ENCODE results near the gene WFS1.

Gene WFS1, protein sequence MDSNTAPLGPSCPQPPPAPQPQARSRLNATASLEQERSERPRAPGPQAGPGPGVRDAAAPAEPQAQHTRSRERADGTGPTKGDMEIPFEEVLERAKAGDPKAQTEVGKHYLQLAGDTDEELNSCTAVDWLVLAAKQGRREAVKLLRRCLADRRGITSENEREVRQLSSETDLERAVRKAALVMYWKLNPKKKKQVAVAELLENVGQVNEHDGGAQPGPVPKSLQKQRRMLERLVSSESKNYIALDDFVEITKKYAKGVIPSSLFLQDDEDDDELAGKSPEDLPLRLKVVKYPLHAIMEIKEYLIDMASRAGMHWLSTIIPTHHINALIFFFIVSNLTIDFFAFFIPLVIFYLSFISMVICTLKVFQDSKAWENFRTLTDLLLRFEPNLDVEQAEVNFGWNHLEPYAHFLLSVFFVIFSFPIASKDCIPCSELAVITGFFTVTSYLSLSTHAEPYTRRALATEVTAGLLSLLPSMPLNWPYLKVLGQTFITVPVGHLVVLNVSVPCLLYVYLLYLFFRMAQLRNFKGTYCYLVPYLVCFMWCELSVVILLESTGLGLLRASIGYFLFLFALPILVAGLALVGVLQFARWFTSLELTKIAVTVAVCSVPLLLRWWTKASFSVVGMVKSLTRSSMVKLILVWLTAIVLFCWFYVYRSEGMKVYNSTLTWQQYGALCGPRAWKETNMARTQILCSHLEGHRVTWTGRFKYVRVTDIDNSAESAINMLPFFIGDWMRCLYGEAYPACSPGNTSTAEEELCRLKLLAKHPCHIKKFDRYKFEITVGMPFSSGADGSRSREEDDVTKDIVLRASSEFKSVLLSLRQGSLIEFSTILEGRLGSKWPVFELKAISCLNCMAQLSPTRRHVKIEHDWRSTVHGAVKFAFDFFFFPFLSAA

DNA sequence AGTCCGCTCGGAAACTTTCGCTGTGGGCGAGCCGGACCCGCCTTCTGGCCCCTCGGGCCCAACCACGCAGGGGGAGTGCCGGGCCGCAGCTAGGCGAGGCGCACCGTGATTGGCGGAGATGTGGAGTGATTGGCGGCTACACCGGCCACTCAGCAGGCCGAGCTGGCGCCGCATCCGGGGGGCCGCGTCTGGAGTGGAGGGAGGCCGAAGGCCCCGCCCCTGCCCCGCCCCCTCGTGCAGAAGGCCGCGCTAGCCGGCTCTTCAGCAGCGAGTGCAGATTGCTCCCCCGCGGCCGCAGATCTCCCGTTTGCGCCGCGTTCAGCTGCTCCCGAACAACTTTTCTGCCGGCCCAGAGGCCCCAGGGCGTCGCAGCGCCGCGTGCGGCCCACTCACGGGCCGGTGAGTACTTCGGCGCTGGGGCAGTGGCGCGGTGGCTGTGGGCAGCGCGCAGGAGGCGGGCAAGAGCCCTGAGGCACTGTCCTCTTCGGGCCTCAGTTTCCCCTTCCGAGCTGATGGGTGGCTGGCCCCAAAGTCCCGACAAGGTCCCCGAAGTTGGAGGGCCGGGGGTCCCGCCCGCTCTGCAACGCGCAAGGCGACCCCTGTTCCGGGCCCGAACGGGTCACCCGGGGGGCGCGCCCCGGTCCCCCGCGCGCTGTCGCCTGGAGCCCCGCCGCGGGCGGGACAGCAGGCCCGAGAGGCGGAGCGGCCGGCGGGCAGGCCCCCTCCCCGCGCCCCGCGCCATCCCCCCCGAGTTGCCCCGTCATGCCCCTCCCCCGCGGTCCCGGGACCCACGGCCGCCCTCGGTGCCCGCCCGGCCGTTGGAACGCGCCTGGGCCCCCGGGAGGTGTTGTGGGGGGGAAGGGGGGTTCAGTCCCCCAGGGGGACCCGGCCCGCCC is at the start of gene WFS1:
Gene WFS1, plus strand, starts transcription at position 235 of the 896 bp plus-strand sequence. CDS start 7,606 bp downstream, outside the sequence.
- peak; percentile 90 for FAIRE-seq
- peak; percentile 100 for DNase-seq (ENCODE audit: insufficient read length, low spot score)

DNA sequence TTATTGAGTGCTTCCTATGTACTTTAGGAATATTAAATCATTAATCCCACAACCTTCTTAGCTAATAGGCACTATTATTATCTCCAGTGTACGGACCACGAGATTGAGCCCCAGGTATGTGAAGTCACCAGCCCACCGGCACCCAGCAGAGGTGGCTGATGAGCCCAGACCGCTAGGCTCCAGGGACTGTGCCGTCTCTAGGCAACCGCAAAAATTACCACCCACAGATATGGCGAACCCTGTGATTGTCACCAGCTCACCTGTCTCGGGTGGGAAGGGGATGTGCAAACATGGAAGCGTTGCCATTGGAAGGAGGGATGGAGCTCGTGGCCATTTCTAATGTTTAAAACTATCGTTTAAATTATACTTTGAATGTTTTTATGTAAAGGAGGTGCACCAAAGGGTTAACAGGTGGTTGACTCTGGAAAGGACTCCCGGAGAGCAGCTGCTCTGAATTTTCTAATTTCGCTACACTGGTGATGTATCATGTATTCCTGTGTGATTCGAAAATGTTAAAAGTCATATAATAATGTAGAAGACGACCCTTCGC is 48.3 kb upstream of the WFS1 start:
- FAIRE-seq, result no peak
- DNase-seq (ENCODE audit: insufficient read length, low spot score), result no peak

DNA sequence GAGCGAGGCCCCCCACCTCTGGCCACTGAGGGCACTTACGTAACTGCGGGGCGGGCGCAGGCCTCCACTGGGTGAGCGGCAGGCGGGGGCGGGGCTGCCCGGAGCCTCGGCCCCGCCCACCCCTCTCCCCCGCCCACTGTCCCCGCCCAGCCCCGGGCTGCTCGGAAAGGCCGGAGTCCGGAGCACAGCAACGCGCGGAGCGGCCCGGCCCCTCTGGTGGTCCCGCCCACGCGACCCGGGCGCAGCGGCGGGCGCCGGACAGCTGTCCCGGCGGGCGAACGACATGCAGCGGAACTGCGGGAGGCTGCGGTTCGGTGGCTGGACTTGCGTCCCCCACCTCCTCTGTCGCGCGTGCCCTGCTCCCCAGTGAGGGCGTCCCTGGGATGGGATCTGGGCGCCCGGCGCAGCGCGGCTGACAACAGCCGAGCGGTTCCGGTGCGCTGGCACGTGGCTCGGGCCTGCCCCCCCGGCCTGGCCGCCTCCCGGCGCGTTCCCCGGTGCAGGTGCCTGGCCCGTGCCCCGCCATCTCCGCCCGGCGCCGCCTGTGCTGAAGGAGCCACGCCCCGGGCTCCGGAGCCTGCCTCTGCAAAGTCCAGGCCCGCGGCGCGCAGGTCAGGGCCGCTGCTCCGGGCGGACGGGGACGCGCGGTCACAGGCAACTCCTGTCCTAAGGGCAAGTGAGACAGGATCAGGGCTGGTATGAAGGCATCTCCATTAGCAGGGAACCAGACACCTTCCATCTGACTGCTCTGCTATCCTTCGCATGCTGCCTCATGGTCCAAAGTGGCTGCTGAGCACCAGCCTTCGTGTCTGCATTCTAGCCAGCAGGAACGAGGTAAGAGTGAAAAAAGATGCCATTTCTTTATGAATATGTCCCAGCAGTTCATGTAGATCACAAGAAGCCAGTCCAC is 47.5 kb upstream of the WFS1 start:
- no peak for DNase-seq (ENCODE audit: insufficient read length, low spot score)
- no peak for FAIRE-seq

DNA sequence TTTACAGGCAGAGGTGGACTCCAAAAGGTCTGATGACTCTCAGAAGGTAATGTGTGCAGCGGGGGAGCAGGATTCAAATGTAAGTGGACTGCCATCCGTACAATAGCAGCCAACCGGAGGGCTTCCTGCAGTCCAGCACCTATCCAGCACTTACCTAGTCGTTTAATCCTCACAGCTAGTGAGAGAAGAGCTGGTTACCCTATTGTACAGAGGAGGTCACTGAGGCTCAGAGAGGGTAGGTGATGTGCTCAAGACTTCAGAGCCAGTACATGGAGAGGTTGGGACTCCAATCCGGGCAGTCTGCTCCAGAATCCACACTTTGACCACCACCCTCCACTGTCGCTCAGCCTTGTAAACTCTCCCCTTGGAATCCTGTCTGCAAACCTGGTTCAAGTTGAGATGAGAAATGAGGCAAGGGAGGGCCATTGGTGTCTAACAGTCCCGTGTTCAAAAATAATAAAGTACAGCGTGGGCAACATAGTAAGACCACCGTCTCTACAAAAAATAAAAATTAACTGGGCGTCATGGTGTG is 46.8 kb upstream of the WFS1 start:
- FAIRE-seq, result no peak
- no peak for DNase-seq (ENCODE audit: insufficient read length, low spot score)

DNA sequence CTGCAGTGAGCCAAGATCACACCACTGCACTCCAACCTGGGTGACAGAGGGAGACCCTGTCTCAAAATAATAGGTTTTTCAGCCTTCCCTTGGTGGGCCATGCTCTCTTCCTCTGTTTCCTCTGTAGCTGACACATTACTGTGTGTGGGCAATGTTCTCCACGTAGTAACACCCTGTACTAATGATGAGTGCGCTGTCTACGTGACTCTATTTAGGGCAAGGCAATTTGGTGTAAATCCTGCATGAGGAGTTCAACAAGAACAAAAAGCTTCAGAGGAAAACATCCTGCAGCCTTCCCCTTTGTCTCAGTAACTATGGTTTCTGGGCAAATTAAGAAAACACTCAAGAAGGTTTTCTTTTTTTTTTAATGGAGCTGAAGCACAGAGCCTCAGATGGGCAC is 44.9 kb upstream of the WFS1 start:
- DNase-seq (ENCODE audit: insufficient read length, low spot score) (no peak), FAIRE-seq (no peak)

DNA sequence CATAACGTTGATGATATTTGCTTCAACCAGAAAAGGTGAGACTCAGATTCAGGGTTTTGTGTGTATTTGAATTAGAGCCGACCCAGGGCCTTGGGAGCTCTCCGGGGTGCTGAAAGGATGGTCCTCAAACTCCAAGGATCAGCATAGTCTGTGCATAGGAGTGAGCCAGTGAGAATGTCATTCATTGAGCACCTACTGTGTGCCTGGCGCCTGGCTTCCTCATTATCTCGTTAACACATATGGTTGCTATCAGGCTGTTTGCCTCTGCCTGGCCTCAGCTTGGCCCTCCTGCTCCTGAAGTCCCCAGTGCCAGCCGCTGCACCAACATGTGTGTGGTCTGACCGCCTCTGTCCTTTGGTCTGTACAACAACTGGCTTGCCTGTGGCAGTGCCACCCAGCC is 44.2 kb upstream of the WFS1 start:
- FAIRE-seq, result no peak
- DNase-seq (ENCODE audit: insufficient read length, low spot score), result no peak

DNA sequence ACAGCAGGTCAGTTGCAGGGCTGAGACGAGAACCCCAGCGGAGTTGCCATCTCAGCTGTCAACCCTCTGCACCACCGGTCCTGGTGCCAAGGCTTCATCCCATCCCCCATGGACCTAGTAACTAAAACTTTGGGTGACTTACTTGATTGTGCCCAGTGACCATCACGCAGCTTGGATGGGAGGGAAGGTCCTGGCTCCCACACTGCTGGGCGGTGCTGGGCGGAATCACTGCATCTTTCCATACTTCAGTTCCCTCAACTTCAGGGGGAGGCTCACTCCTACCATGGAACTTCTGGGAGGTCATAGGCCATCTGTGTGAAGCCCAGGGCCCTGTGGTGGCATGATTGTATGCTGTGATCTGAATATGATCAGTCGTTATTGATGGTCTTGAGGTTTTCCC is 43.1 kb upstream of the WFS1 start:
- DNase-seq (ENCODE audit: insufficient read length, low spot score) (no peak), FAIRE-seq (no peak)

DNA sequence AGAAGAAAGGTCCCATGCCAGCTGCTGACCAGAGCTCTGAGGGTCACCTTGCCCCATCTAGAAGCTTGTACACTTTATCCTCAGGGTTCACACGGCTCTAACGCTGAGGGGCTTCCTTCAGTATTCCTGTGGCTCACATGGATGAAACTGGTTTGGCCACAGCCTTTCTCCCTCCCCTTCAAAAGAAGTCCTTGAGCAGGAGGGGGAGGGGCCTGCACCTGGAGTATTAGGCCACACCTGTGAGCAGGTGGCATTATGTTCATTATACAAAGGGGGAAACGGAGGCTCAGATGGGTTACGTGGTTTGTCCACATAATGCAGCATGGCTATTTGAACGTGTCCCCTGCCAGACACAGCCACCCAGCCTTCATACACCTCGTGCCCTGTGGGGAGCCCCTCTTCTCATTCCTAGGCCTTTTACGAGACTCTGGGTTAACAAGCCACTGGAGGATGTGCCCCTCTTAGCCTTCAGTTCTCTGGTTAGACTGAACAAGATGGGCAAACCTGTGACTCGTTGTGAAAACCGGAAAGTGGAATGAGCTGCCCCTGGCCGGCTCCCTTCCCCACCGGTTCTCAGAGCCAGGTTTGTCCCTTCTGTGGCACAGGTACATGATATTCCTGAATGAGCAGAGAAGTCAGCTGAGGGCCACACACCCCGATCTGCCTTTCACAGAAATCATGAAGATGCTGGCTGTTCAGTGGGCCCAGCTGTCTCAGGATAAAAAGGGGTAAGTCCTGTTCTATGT is 42.1 kb upstream of the WFS1 start:
- DNase-seq (ENCODE audit: insufficient read length, low spot score) (no peak), FAIRE-seq (no peak)

DNA sequence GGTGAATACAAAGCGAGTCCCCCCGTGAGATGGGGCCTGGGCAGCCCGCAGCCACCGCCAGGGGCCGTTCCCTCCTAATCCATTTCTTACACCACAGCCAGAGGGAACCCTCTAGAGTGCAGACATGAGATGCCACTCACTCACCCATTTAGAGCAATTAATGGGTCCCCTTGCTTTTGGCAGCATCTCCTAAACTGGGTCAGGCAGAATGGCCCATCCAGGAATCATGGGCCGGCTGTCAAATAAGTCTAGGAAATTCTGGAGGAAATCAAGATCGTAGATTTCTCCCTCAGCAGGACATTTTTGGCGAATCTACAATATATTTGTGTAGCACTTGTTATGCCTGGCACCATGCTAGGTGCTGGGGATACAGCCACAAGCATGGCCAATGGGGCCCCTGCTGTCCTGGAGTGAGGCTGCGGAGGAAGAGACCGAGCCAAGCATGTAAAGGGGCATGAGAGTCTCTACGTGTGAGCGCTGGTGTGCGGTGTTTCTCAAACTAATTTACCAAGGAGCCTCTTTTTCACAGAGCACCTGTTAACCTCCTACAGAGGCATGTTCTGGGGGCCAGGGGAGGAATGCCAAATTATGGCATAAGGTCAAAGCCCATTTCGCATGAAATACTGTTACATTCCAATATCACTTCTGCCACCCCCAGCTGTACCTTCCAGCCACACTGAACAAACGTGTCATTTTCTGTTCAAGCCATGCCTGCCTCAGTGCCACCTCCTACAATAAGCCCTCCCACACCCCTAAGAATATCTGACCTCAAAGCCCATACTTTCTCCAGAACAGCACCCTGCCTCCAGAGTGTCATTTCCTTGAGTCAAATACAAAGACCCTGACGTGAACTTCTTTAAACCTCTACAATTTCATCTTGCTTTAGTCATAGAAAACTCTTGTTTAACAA is 41.2 kb upstream of the WFS1 start:
- FAIRE-seq (no peak), DNase-seq (ENCODE audit: insufficient read length, low spot score) (no peak)

DNA sequence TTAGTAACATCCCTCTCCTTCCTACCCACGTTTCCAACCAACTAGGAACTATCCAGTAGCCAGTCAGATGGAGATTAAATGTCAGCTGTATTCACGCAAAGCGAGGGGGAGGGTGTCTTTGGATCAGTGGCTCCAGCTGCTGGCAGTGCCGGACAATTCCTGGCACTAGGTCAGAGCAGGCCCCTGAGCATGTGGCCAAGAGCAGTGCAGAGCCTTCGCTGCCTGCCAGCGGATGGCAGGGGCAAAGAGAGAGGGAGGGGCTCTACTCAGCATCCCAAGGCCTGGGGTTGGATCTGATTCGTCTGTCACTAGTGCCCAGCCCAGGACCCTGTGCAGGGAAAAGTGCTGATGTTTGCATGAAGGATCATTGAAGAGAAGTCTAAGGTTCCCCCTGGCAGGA is 40.6 kb upstream of the WFS1 start:
- no peak for DNase-seq (ENCODE audit: insufficient read length, low spot score)

DNA sequence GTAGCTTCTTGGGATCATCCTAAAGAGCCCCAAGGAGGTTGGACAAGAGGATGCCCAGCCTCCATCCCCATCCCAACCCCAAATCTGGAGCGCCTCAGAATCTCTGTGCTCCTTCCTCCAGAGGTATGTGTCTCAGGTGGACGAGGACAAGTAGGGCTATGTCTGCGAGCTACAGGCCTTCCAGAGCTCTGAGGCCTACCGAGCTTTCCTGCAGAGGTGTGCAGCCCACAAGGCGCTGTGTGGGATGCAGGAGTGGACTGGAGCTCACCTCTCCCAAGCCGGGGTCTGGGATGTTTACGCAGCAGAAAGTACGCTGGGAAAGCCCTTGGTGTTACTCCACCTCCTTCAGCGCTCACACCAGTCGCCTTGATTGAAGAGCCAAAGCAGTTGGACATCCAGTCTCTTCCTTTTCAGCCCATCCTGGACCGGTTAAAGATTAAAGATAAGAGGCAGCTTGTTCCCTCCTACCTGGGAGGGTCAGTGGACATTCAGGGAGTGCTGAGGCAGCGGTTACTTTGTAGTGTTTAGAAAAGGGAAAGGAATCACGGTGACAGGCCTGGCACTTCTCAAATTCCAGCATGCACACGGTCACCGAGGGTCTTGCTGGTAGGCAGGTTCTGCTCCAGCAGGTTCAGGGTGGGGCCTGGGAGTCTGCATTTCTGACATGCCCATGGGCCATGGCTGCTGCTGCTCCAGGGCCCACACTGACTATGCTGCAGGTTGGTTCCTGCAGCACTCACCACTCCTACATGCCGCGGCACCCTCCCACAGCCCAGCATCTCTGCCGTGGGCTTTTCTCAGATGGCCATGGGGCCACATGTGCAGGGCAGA is 39.8 kb upstream of the WFS1 start:
- no peak for DNase-seq (ENCODE audit: insufficient read length, low spot score)
- FAIRE-seq, result no peak

More for the DNA sequence above, 40.6 kb upstream of the WFS1 start:
- FAIRE-seq, result no peak

DNA sequence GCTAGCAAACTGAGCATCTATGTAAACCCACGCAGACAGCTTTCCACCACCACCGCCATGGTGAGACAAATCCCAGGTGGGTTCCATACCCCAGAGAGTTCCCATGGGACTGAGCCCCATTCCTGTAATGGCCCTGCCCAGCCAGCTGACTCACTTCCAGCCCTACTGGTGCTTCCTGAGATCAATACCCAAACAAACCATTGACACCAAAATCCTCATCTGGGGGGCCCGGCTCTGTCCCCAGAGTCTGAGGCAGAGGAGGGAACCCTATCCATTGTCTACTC is 39.2 kb upstream of the WFS1 start:
- DNase-seq (ENCODE audit: insufficient read length, low spot score), result no peak
- no peak for FAIRE-seq

DNA sequence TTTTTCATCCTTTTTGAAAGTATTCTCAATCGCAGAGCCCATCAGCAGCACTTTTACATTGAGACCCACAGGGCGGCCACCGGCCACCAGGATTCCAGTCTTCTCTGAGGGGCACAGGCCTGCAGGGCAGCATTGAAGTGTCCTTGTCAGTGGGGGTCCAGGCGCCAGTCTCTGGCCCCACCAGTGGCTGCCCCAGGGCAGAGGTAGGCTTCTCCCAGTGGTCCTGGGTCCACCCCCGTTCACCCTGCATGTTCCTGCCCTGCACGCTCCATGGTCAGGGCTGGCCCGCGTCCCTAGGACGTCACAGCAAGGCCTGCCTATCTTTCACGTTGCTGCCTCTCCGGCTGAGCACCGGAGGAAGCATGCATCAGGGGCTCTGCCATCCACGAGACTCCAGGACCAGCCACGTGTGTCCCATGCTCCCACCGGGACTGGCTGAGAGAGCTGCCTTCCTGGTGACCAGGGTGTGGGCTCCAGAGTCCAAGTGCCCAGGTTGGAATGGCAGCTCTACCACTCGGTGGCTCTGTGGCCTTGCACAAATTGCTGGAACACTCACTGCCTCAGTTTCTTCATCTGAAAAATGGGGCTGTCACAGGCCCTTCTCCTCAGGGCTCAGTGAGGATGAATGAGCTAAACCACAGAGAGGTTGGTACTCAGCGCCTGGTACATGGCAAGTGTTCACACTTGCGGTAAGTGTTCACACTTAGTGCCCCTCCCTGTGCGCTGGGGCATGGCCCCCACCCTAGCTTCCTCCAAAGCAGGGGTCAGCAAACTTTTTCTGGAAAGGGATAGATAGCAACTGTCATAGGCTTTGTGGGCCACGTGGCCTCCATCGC is 38.6 kb upstream of the WFS1 start:
- no peak for FAIRE-seq

DNA sequence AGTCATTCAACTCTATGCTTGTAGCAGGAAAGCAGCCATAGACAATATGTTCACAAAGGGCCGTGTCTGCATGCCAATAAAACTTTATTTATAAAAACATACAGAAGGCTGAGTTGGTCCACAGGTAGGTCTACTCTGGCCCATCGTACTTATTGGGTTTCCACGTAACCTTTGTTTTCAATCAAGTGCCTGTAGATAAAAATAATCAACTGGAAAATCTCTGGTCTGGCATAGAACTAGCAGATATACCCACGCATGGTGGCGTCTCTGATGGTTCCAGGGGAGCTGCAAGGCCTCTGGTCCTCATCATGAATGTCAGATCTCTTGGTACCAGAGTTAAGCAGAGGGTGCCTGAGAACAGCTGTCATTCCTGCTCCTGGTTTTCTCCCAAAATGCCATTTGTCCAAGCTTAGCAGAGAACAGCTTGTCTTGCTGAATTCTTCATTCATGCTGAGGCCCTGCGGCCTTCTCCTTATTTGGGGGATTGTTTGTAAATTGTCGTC is 37.9 kb upstream of the WFS1 start:
- DNase-seq (ENCODE audit: insufficient read length, low spot score) (no peak), FAIRE-seq (no peak)

More for the DNA sequence above, 38.6 kb upstream of the WFS1 start:
- DNase-seq (ENCODE audit: insufficient read length, low spot score), result no peak

DNA sequence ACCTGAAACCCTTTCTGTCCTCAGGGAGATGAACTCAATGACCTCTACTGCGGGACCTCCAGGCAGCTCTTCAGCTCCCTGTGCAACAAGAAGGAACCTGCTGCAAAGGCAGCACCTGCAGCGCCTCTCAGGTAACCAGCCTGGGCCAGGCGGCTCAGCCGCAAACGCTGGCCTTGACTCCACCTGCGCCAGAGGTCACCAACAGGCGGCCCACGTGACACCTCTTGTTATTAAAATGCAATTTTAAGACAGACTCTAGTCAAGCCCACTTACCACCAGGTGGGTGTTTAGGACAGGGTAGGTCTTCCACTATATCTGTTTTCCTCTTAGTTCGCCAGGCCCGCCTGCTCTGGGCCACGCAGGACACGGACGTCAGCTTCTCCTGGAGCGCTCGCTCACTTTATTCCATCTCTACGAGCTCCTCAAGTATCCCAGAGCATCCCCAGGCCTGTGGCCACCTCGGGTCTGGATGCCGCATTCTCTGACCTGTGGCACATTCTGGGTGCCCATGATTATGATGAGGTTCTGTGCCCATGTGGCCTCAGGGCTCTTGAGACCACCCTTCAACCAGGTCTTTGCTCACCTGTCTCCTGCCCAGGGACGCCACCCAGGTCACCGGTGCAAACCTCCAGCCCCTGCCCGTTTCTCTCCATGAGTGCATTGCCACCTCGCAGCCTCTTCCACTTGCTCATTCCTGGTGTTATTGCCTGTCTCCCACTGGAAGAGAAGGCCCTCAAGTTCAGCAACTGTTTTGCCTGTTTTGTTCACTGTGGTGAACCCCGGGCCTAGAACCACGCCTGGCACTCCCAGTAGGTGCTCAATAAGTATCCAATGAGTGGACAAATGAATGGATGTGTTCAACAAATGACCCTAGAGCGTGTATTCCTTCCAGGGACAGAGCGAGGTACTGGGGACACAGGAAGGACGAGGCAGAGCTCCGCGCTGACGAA is 36.5 kb upstream of the WFS1 start:
- DNase-seq (ENCODE audit: insufficient read length, low spot score) (no peak), FAIRE-seq (no peak)

All from GM19239 (cell line).